HG02642 (cell line): ENCODE data around the gene METTL16.
A peak's percentile ranks its signal among the peaks of the same experiment; 100 is the strongest.
"Not testable (repeated sequence)": the region's sequence is repeated elsewhere in the genome, so short reads cannot be mapped to it uniquely, and the experiment has no call there.

ENCODE experiments used
- ATAC-seq: cut with Tn5 transposase; IDR thresholded peaks from one replicate; pipeline ENCODE4 v1.9.1; 2021; ENCODE audit warnings: mild to moderate bottlenecking; ENCODE audit not compliant: unreplicated experiment, poor library complexity

The METTL16 gene

GRCh38 chr17:2511462-2512369, at the start of gene METTL16:
TSS of gene METTL16 (minus strand) at chr17:2511888. CDS start at chr17:2502331, 9,557 bp downstream.
- ATAC-seq: peak; percentile 96

GRCh38 chr17:2560658-2561057, 49.0 kb upstream of the METTL16 start:
- ATAC-seq: no peak

GRCh38 chr17:2551928-2552327, 40.2 kb upstream of the METTL16 start:
- ATAC-seq: no peak

GRCh38 chr17:2551493-2551892, 39.8 kb upstream of the METTL16 start:
- no peak for ATAC-seq

- no peak for ATAC-seq
These were observed 37.9 kb upstream of the METTL16 start for GRCh38 chr17:2549392-2550211.

GRCh38 chr17:2548026-2548425, 36.3 kb upstream of the METTL16 start:
- not testable (repeated sequence) for ATAC-seq

- no peak for ATAC-seq
These were observed 35.5 kb upstream of the METTL16 start for GRCh38 chr17:2547176-2547575.

GRCh38 chr17:2545393-2545792, 33.7 kb upstream of the METTL16 start:
- no peak for ATAC-seq

- ATAC-seq: no peak
These were observed 30.8 kb upstream of the METTL16 start for GRCh38 chr17:2542456-2542855.

- no peak for ATAC-seq
These were observed 30.4 kb upstream of the METTL16 start for GRCh38 chr17:2542056-2542455.

- ATAC-seq: not testable (repeated sequence)
These were observed 25.9 kb upstream of the METTL16 start for GRCh38 chr17:2537579-2537978.

- ATAC-seq: no peak
These were observed 20.5 kb upstream of the METTL16 start for GRCh38 chr17:2532146-2532720.

GRCh38 chr17:2531243-2531954, 19.7 kb upstream of the METTL16 start:
- not testable (repeated sequence) for ATAC-seq

- not testable (repeated sequence) for ATAC-seq
These were observed 10.2 kb upstream of the METTL16 start for GRCh38 chr17:2521775-2522410.

GRCh38 chr17:2521257-2521656, 9.6 kb upstream of the METTL16 start:
- no peak for ATAC-seq

- no peak for ATAC-seq
These were observed 5.9 kb upstream of the METTL16 start for GRCh38 chr17:2517539-2517938.

- no peak for ATAC-seq
These were observed 588 bp downstream of the METTL16 start for GRCh38 chr17:2511138-2511461.

GRCh38 chr17:2510559-2510958, 1.1 kb downstream of the METTL16 start:
- no peak for ATAC-seq

- ATAC-seq: no peak
These were observed 3.7 kb downstream of the METTL16 start for GRCh38 chr17:2508035-2508434.

GRCh38 chr17:2507015-2507414, 4.7 kb downstream of the METTL16 start:
- ATAC-seq: not testable (repeated sequence)
